ENCODE results near the gene CCR4. TPM values are rescaled to one million over a fixed set of nuclear protein-coding genes. Genes with fewer than 3 reads are reported as not detected.

Gene CCR4
- total and polyA plus RNA-seq, 9 of the 15 experiments (the other 6 are each of a cell fraction or from before 2014, with no cell fraction given): 0.04 to 0.47 (median 0.25) TPM; not detected in 1

- TF ChIP-seq ERF (CRISPR knock-in tag; IDR thresholded peaks at IDR 0.05) (no peak), NCOA1 (IDR thresholded peaks at IDR 0.05; ENCODE audit: low read depth) (peak; percentile 76; the same call in 1 of the 2 replicates), ZNF444 (CRISPR knock-in tag; IDR thresholded peaks at IDR 0.05) (peak; percentile 37; the same call in 1 of the 2 replicates), MTA2 (IDR thresholded peaks at IDR 0.05; ENCODE audit: low read depth) (peak; percentile 96), RBFOX2 (IDR thresholded peaks at IDR 0.05; ENCODE audit: low read depth, low read length) (0 out of 2 replicates have a peak, but pooled peaks have one; percentile 30), HNRNPK (IDR thresholded peaks at IDR 0.05; ENCODE audit: low read depth, low read length, poor library complexity, severe bottlenecking) (no peak), BHLHE40 (IDR thresholded peaks at IDR 0.05; ENCODE audit: low read length) (no peak), HNRNPH1 (optimal IDR thresholded peaks at IDR 0.05; ENCODE audit: low read depth, low read length) (no peak), DACH1 (IDR thresholded peaks at IDR 0.05; ENCODE audit: partially characterized antibody) (no peak), SNIP1 (IDR thresholded peaks at IDR 0.05; ENCODE audit: low read depth) (no peak), GATAD2A (IDR thresholded peaks at IDR 0.05) (peak; percentile 31; the same call in 1 of the 2 replicates), ZNF140 (CRISPR knock-in tag; IDR thresholded peaks at IDR 0.05) (no peak), MCM2 (IDR thresholded peaks at IDR 0.05; ENCODE audit: low read depth) (no peak), POLR2A (conservative IDR thresholded peaks at IDR 0.05) (no peak), HDAC2 (IDR thresholded peaks at IDR 0.05) (peak; percentile 75), ZNF830 (CRISPR knock-in tag; IDR thresholded peaks at IDR 0.05) (no peak), JUN (IDR thresholded peaks at IDR 0.05; ENCODE audit: borderline replicate concordance, low read depth, low read length) (no peak), JUN (CRISPR knock-in tag; IDR thresholded peaks at IDR 0.05; ENCODE audit: borderline replicate concordance) (no peak), ETV5 (CRISPR knock-in tag; IDR thresholded peaks at IDR 0.05; ENCODE audit: low read depth) (no peak)
- TF ChIP-seq, protein P1, sequence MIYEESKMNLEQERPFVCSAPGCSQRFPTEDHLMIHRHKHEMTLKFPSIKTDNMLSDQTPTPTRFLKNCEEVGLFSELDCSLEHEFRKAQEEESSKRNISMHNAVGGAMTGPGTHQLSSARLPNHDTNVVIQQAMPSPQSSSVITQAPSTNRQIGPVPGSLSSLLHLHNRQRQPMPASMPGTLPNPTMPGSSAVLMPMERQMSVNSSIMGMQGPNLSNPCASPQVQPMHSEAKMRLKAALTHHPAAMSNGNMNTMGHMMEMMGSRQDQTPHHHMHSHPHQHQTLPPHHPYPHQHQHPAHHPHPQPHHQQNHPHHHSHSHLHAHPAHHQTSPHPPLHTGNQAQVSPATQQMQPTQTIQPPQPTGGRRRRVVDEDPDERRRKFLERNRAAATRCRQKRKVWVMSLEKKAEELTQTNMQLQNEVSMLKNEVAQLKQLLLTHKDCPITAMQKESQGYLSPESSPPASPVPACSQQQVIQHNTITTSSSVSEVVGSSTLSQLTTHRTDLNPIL (CRISPR knock-in tag; IDR thresholded peaks at IDR 0.05): no peak
- TF ChIP-seq, protein P2, sequence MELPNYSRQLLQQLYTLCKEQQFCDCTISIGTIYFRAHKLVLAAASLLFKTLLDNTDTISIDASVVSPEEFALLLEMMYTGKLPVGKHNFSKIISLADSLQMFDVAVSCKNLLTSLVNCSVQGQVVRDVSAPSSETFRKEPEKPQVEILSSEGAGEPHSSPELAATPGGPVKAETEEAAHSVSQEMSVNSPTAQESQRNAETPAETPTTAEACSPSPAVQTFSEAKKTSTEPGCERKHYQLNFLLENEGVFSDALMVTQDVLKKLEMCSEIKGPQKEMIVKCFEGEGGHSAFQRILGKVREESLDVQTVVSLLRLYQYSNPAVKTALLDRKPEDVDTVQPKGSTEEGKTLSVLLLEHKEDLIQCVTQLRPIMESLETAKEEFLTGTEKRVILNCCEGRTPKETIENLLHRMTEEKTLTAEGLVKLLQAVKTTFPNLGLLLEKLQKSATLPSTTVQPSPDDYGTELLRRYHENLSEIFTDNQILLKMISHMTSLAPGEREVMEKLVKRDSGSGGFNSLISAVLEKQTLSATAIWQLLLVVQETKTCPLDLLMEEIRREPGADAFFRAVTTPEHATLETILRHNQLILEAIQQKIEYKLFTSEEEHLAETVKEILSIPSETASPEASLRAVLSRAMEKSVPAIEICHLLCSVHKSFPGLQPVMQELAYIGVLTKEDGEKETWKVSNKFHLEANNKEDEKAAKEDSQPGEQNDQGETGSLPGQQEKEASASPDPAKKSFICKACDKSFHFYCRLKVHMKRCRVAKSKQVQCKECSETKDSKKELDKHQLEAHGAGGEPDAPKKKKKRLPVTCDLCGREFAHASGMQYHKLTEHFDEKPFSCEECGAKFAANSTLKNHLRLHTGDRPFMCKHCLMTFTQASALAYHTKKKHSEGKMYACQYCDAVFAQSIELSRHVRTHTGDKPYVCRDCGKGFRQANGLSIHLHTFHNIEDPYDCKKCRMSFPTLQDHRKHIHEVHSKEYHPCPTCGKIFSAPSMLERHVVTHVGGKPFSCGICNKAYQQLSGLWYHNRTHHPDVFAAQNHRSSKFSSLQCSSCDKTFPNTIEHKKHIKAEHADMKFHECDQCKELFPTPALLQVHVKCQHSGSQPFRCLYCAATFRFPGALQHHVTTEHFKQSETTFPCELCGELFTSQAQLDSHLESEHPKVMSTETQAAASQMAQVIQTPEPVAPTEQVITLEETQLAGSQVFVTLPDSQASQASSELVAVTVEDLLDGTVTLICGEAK (IDR thresholded peaks at IDR 0.05): no peak
- TF ChIP-seq, protein P2 (CRISPR knock-in tag; IDR thresholded peaks at IDR 0.05): no peak
Observed at GRCh38 chr3:32972482-32973146, 21.2 kb downstream of the CCR4 start (continued).

All from K562 (cell line).